HepG2 (cell line): ENCODE results near the gene C2CD3.

Experiments used
- BRD4 ChIP-seq: sonication (generic); formaldehyde crosslinking; IDR thresholded peaks from 2 replicates; pipeline ENCODE4 v1.4.0; 2020; ENCODE audit warnings: missing genetic modification reagents
- CREB1 ChIP-seq, 2 experiments: fragments of 450-650 bp in 1 of 2; IDR thresholded peaks; 2 replicates each; pipeline ENCODE4 v1.6.1; 2016 to 2017; ENCODE audit warnings: control low read depth in 1 of 2, mild to moderate bottlenecking in 1 of 2, missing compliant biosample characterization in 1 of 2, missing genetic modification characterization in 1 of 2
- EP300 ChIP-seq, 3 experiments: sonication (generic) in 1 of 3; formaldehyde crosslinking in 1 of 3; IDR thresholded peaks; 2 replicates each; pipeline versions ENCODE4 v1.5.1 to v1.6.1; 2011 to 2020; ENCODE audit warnings: low read depth in 2 of 3, low read length in 2 of 3, borderline replicate concordance in 1 of 3, improper control_type of control experiment in 1 of 3, mild to moderate bottlenecking in 1 of 3, missing genetic modification reagents in 1 of 3, moderate library complexity in 1 of 3
- GTF2F1 ChIP-seq: fragments of 150-350 bp; IDR thresholded peaks from 2 replicates; pipeline ENCODE4 v1.6.1; 2014; ENCODE audit warnings: low read length
- HNRNPK ChIP-seq: fragments of 200-400 bp; formaldehyde crosslinking; IDR thresholded peaks from 2 replicates; pipeline ENCODE4 v1.6.1; 2018; ENCODE audit warnings: low read length, low read depth, moderate library complexity, mild to moderate bottlenecking; ENCODE audit not compliant: poor library complexity, severe bottlenecking
- POLR2A ChIP-seq, 2 experiments: IDR thresholded peaks; 2 replicates each; pipeline ENCODE4 v1.6.1; 2011; ENCODE audit warnings: low read depth in 2 of 2, low read length in 2 of 2, mild to moderate bottlenecking in 1 of 2, moderate library complexity in 1 of 2; ENCODE audit not compliant: insufficient read depth in 1 of 2
- ZBTB8A ChIP-seq: sonication (generic); formaldehyde crosslinking; IDR thresholded peaks from 2 replicates; pipeline ENCODE4 v1.4.0; 2020; ENCODE audit warnings: mild to moderate bottlenecking, low read depth, missing genetic modification reagents, borderline replicate concordance
- ZNF180 ChIP-seq: sonication (generic); formaldehyde crosslinking; IDR thresholded peaks from 2 replicates; pipeline ENCODE4 v1.4.0; 2020; ENCODE audit warnings: low read depth, missing genetic modification reagents, borderline replicate concordance
- ZNF256 ChIP-seq: sonication (generic); formaldehyde crosslinking; conservative IDR thresholded peaks from 2 replicates; pipeline ENCODE4 v1.4.0; 2020; ENCODE audit warnings: missing genetic modification reagents
- ZNF781 ChIP-seq: sonication (generic); formaldehyde crosslinking; IDR thresholded peaks from 2 replicates; pipeline ENCODE4 v1.5.1; 2020; ENCODE audit warnings: borderline replicate concordance, mild to moderate bottlenecking, missing genetic modification reagents; ENCODE audit errors: not compliant biosample characterization
- TF ChIP-seq, protein P1 (sequence below): IDR thresholded peaks from 2 replicates; pipeline ENCODE4 v1.6.1; 2012; ENCODE audit warnings: inconsistent platforms
- TF ChIP-seq, protein P2 (sequence below): sonication (generic); formaldehyde crosslinking; IDR thresholded peaks from 2 replicates; pipeline ENCODE4 v1.5.0; 2020; ENCODE audit warnings: mild to moderate bottlenecking, missing genetic modification reagents, moderate library complexity
- TF ChIP-seq, protein P3 (sequence below): sonication (generic); IDR thresholded peaks from 2 replicates; pipeline ENCODE4 v1.6.1; 2016; ENCODE audit warnings: low read depth, borderline replicate concordance
- TF ChIP-seq, protein P4 (sequence below): sonication (generic); formaldehyde crosslinking; IDR thresholded peaks from 2 replicates; pipeline ENCODE4 v1.4.0; 2020; ENCODE audit warnings: mild to moderate bottlenecking, missing genetic modification reagents

DNA sequence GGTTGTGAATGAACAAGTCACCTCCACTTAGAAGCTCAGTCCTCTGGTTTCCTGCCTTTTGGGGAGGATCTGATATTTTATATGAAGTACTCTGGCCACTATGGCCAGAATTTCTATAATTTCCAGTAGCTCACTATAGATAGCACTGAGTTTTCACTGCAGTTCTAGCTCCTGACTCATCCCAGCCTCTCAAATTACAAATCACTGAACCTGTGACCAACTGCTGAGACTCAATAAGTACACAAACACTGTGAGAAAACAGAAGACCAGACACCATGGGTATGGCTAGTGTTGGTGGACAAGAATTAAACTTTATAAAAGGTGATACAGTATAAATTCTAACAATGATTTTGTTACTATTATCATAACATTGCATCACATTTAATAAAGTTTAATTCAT lies 114.9 kb downstream of the C2CD3 start:
- TF ChIP-seq, protein P1, sequence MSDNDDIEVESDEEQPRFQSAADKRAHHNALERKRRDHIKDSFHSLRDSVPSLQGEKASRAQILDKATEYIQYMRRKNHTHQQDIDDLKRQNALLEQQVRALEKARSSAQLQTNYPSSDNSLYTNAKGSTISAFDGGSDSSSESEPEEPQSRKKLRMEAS: no peak
- no peak for TF ChIP-seq ZBTB8A (CRISPR knock-in tag)
- no peak for TF ChIP-seq ZNF180
- no peak for TF ChIP-seq CREB1 (IDR thresholded peaks at IDR 0.05)
- TF ChIP-seq CREB1 (CRISPR knock-in tag; IDR thresholded peaks at IDR 0.05): no peak
- TF ChIP-seq BRD4 (CRISPR knock-in tag): no peak
- TF ChIP-seq, protein P2, sequence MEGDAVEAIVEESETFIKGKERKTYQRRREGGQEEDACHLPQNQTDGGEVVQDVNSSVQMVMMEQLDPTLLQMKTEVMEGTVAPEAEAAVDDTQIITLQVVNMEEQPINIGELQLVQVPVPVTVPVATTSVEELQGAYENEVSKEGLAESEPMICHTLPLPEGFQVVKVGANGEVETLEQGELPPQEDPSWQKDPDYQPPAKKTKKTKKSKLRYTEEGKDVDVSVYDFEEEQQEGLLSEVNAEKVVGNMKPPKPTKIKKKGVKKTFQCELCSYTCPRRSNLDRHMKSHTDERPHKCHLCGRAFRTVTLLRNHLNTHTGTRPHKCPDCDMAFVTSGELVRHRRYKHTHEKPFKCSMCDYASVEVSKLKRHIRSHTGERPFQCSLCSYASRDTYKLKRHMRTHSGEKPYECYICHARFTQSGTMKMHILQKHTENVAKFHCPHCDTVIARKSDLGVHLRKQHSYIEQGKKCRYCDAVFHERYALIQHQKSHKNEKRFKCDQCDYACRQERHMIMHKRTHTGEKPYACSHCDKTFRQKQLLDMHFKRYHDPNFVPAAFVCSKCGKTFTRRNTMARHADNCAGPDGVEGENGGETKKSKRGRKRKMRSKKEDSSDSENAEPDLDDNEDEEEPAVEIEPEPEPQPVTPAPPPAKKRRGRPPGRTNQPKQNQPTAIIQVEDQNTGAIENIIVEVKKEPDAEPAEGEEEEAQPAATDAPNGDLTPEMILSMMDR (CRISPR knock-in tag): no peak
- TF ChIP-seq, protein P3, sequence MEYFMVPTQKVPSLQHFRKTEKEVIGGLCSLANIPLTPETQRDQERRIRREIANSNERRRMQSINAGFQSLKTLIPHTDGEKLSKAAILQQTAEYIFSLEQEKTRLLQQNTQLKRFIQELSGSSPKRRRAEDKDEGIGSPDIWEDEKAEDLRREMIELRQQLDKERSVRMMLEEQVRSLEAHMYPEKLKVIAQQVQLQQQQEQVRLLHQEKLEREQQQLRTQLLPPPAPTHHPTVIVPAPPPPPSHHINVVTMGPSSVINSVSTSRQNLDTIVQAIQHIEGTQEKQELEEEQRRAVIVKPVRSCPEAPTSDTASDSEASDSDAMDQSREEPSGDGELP: no peak
- TF ChIP-seq ZNF256 (CRISPR knock-in tag): no peak
- no peak for TF ChIP-seq EP300 (IDR thresholded peaks at IDR 0.05; ENCODE audit: low read depth in 2 of 2, low read length in 2 of 2)
- no peak for TF ChIP-seq EP300 (CRISPR knock-in tag; IDR thresholded peaks at IDR 0.05; ENCODE audit: borderline replicate concordance)
- no peak for TF ChIP-seq GTF2F1
- TF ChIP-seq ZNF781 (CRISPR knock-in tag): no peak
- no peak for TF ChIP-seq POLR2A (IDR thresholded peaks at IDR 0.05; ENCODE audit: insufficient read depth in 1 of 2, low read depth in 2 of 2, low read length in 2 of 2)
- TF ChIP-seq, protein P4, sequence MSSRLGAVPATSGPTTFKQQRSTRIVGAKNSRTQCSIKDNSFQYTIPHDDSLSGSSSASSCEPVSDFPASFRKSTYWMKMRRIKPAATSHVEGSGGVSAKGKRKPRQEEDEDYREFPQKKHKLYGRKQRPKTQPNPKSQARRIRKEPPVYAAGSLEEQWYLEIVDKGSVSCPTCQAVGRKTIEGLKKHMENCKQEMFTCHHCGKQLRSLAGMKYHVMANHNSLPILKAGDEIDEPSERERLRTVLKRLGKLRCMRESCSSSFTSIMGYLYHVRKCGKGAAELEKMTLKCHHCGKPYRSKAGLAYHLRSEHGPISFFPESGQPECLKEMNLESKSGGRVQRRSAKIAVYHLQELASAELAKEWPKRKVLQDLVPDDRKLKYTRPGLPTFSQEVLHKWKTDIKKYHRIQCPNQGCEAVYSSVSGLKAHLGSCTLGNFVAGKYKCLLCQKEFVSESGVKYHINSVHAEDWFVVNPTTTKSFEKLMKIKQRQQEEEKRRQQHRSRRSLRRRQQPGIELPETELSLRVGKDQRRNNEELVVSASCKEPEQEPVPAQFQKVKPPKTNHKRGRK (CRISPR knock-in tag): no peak
- no peak for TF ChIP-seq HNRNPK
